HG02798 (cell line): Measurements from ENCODE around the gene RRP7A.
"Not testable (repeated sequence)": the region's sequence is repeated elsewhere in the genome, so short reads cannot be mapped to it uniquely, and the experiment has no call there.

Experiments
- ATAC-seq: cut with Tn5 transposase; IDR thresholded peaks from one replicate; pipeline ENCODE4 v1.9.1; 2021; ENCODE audit warnings: mild to moderate bottlenecking; ENCODE audit not compliant: unreplicated experiment, poor library complexity

RRP7A gene

DNA sequence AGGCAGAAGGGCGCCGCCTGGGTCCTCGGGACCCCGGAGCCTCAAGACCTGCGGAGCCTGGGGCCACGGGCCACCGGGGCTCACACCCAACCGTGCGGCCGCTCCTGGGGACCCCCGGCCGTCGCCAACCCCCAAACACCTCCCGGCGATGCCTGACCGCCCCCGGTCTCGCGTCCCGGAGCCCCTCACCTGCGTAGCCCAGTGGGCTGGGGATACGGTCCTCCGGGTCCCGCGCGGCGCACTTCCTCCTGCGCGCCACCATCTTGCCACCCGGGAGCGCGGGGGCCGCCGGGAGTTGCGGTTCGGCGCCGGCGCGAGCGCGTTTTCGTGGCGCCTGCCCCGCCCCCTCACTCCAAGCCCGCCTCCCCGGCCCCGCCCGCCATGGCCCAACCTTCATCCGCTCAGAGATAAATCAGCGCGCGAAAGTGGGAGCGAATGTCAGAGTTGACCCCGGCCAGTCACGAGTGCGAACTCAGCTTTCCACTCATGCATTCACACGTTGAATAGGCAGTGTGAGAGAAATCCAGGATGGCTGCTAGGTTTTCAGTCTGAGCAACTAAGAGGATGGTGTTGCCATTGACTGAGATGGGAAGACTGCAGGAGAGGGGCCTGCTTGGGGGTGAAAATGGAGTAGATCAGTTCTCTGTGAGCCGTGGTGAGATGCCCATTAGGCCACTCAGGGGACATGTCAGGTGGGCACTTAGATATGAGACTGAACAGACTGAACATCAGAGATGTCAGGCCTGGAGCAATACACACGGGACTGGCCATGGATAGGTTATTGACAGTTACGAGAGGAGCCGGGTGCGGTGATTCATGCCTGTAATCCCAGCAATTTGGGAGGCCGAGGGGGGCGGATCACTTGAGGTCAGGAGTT, at the start of gene RRP7A:
TSS of gene RRP7A (minus strand) at position 272 of the 877 bp plus-strand sequence. CDS start at position 262, 10 bp downstream.
- peak; percentile 86 for ATAC-seq

- not testable (repeated sequence) for ATAC-seq
These were observed 48.4 kb upstream of the RRP7A start for GRCh38 chr22:42567950-42568349.

GRCh38 chr22:42565956-42566355, 46.4 kb upstream of the RRP7A start:
- ATAC-seq: no peak

- no peak for ATAC-seq
These were observed 45.1 kb upstream of the RRP7A start for GRCh38 chr22:42564699-42565098.

GRCh38 chr22:42563943-42564342, 44.3 kb upstream of the RRP7A start:
- ATAC-seq: not testable (repeated sequence)

DNA sequence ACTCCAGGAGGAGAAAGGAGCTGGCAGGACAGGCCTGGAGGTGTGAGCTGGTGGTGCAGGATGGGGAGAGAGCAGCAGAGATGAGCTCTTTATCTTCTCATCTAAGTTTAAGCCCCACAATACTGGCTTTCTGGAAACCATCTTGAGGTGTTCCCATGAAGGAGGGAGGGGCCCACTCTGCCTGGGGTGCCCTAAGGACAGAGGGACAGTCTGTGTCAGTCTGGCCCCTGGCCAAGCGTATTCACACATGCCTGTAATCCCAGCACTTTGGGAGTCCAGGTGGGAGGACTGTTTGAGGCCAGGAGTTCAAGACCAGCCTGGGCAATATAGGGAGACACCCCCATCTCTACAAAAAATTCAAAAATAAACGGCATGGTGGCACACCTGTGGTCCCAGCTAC, 43.1 kb upstream of the RRP7A start:
- no peak for ATAC-seq

DNA sequence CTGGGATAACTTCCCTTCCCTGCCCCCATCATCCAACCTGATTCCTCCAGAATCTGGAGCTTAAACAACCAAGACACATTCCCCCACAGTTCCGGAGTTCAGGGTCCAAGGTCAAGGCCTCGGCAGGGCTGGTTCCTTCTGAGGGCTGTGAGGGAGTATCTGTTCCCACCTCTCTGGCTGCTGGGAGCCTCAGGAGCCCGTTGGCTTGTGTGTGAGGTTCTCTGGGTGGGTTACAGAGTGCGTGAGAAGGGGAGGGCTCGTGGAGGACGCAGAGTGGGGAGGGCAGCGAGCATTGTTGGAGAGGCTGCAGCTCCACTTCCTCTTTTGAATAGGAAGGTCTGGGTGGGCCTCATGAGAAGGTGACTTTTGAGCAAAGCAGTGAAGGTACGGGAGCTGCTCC, 42.7 kb upstream of the RRP7A start:
- ATAC-seq: no peak

- ATAC-seq: no peak
These were observed 42.3 kb upstream of the RRP7A start for GRCh38 chr22:42561856-42562255.

DNA sequence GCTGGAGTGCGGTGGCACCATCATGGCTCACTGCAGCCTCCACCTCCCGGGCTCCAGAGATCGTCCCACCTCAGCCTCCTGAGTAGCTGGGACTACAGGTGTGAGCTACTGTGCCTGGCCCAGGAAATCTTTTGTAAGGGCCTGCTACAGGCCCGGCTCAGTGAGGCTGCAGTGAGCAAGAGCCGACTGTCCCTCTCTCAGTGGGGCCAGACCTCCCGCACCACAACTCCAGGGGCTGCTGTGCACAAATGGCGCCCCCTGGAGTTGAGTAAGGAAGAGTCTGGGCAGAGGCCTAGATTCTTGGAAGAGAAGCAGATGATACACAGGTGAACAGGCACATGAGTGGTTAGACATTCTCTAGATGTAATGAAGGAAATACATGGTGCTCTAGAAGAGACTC, 41.2 kb upstream of the RRP7A start:
- no peak for ATAC-seq

DNA sequence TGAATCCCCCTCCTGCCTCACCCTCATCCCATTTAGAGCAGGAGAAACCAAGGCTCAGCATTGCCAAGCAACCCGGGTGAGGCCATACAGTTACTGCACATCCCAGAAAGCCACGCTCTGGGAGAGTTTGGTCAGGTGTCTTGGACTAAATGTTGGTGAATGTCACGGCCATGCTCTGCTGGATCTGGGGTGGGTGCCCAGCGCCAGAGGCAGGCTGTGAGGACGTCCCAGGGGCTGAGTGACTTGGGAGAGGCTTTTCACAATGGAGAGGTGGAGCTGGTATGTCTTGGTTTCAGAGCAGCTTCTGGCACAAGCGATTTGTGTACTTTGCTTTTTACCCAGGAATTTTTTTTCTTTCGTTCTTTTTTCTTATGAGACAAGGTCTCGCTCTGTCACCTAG, 40.8 kb upstream of the RRP7A start:
- ATAC-seq: no peak

DNA sequence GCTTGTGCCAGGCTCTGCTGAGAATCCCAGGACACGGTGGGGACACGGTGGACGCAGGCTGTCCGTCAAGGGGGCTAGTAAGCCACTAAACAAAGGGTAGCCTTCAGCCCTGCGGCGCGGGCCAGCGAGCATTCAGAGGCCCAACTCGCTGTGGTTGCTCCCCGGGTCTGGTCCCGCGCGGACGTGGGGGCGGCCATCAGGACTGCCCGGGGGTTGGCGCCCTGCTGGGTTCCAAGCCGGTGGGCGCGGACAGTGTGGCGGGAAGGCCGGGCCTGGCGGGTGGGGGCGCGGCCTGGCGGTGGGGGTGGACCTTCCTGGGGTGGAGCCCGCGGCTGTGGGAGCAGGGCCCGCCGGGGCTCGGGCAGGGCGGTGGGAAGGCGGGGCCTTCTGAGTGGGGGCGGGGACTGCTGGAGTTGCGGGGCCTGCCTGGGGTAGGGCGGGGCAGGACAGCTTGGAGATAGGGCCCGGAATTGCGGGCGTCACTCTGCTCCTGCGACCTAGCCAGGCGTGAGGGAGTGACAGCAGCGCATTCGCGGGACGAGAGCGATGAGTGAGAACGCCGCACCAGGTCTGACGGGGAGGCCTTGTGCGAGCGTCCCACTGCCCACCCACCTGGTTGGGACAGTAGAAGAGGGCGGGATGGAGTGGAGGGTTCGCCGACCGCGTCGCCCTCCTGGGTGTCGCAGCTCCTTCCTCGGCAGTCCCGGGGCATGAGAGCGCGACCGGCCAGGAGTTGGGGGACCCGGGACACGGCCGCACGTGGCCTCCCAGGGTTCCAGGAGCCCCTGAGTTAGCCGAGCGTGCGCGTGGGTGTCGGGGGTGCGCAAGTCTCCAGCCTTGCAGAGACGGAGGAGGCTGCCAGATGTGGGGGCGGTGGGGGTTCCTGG, 34.1 kb upstream of the RRP7A start, which contains the start of gene SERHL2:
TSS of gene SERHL2 (plus strand) at position 482 of the 887 bp plus-strand sequence. CDS start at position 547, 65 bp downstream.
- ATAC-seq: peak; percentile 76

DNA sequence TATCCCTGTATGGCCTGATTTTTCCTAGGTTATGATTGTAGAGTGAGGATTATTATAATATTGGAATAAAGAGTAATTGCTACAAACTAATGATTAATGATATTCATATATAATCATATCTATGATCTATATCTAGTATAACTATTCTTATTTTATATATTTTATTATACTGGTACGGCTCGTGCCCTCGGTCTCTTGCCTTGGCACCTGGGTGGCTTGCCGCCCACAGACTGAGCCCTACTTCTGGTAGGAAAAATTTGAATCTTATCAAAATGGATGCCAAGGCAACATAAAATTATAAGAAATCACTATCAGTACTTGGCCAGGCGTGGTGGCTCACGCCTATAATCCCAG, 32.7 kb upstream of the RRP7A start:
- ATAC-seq: not testable (repeated sequence)

- no peak for ATAC-seq
These were observed 29.9 kb upstream of the RRP7A start for GRCh38 chr22:42549331-42550060.

DNA sequence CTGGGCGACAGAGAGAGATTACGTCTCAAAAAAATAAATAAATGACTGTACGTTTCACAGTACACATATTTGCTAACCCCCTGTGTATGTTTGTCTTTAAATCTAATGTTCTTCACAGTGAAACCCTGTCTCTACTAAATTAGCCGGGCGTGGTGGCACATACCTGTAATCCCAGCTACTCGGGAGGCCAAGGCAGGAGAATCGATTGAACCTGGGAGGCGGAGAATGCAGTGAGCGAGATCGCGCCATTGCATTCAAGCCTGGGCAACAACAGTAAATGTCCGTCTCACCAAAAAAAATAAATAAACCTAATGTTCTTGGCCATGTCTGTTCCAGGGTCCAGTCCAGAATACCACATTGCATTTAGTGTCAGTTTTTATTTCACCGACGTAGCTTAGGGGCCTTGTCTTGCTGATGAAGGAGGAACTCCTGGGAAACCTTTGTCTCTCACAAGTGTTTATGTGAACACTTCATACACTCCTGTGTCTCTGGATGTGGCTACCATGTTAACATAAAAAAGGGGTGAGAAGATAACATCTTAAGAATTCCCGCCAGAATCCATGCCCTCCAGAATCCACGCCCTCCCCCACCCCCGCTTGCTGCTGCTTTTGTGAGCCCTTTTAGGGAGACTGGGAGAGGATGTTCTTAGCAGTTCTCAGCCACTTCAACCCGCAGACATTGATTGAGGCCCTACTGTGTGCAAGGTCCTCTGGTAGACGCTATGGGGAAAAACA, 29.2 kb upstream of the RRP7A start:
- ATAC-seq: no peak

DNA sequence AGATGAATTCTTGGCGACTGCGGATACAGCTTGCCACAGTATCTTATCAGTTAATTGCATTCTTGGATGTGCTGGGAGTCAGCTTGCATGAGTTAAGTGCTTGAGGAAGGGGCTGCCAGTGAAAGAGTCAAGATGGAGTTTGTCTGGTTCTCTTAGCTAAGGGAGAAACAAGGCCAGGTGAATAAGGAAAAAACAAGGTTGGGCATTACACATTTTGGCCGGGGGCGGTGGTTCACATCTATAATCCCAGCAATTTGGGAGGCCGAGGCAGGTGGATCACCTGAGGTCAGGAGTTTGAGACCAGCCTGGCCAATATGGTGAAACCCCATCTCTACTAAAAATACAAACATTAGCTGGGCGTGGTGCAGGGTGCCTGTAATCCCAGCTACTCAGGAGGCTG, 28.5 kb upstream of the RRP7A start:
- ATAC-seq: not testable (repeated sequence)

DNA sequence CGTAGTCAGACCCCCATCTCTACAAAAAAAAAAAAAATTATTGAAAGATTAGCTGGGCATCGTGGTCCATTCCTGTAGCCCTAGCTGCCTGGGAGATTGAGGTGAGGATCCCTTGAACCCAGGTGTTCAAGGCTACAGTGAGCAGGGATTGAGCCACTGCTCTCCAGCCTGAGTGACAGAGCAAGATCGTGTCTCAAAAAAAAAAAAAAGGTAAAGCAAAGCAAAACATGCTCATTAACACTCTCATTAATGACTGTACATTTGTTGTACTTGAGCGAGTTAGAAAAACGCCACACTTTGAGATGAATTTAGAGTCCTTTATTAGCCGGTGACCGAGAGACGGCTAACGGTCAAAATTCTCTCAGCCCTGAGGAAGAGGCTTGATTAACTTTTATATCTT, 28.0 kb upstream of the RRP7A start:
- ATAC-seq: no peak

GRCh38 chr22:42544686-42545085, 25.1 kb upstream of the RRP7A start:
- ATAC-seq: no peak

- peak; percentile 53 for ATAC-seq
These were observed 19.7 kb upstream of the RRP7A start for GRCh38 chr22:42539236-42539771.

- ATAC-seq: peak; percentile 55
These were observed 17.7 kb upstream of the RRP7A start for GRCh38 chr22:42537199-42537831.
